Osteocyte (in vitro differentiated cells): ENCODE measurements around the gene TRIP12. TPM values are rescaled to one million over a fixed set of nuclear protein-coding genes. Genes with fewer than 3 reads are reported as not detected.

Experiments used
- DNase-seq: peaks from one replicate; pipeline ENCODE4 v3.0.0; 2021; ENCODE audit warnings: mixed read lengths; ENCODE audit not compliant: unreplicated experiment; ENCODE audit errors: extremely low spot score
- H3K27ac Mint-ChIP-seq: one replicate; pipeline ENCODE4 v1.8.0; 2021; ENCODE audit warnings: mild to moderate bottlenecking, mixed read lengths; ENCODE audit not compliant: unreplicated experiment
- H3K27me3 Mint-ChIP-seq: one replicate; pipeline ENCODE4 v1.8.0; 2021; ENCODE audit warnings: mixed read lengths; ENCODE audit not compliant: unreplicated experiment
- H3K36me3 Mint-ChIP-seq: one replicate; pipeline ENCODE4 v1.8.0; 2021; ENCODE audit warnings: mixed read lengths; ENCODE audit not compliant: unreplicated experiment
- H3K4me1 Mint-ChIP-seq: one replicate; pipeline ENCODE4 v1.8.0; 2021; ENCODE audit warnings: mixed read lengths; ENCODE audit not compliant: unreplicated experiment
- H3K4me3 Mint-ChIP-seq: one replicate; pipeline ENCODE4 v1.8.0; 2021; ENCODE audit warnings: mild to moderate bottlenecking, moderate library complexity, mixed read lengths; ENCODE audit not compliant: unreplicated experiment
- H3K9me3 Mint-ChIP-seq: one replicate; pipeline ENCODE4 v1.8.0; 2021; ENCODE audit warnings: mixed read lengths; ENCODE audit not compliant: unreplicated experiment
- total RNA-seq: library from RNA; stranded (reverse); gene quantifications from 2 replicates; pipeline ENCODE4 v1.2.1, GENCODE V29; 2021
- TF ChIP-seq, protein P1 (sequence below): fragments of 200-600 bp; sonication (generic); IDR thresholded peaks from 2 replicates; pipeline ENCODE4 v1.5.0; 2021; ENCODE audit warnings: antibody characterized with exemption, mild to moderate bottlenecking, moderate library complexity

Gene TRIP12
- total RNA-seq, 1 donor from 2014 or later: 272 TPM

DNA sequence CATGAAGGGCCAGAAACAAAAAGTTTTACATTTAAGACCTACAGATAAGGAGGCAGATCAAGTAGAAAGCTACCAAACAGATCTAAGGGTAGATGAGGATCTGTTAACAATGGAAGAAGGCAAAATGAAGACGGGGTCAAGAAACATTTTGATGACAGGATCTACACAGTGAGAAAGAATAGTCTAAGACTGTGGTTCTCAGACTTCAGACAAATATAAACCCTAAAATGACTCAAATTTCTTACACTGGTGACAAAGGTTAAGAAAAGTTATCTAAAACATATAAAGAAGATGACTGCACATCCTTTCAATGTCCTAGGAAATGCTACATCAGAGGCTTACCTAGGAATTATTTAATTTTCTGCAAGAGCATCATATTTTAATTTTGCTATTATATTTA lies 34.4 kb downstream of the TRIP12 start:
- Mint-ChIP-seq H3K36me3 (peaks cover 3% of the 10 kb centered on the region), H3K27ac (no peak overlapping the region), H3K4me3 (no peak overlapping the region), H3K9me3 (no peaks in the 10 kb centered on the region), H3K4me1 (peaks cover 16% of the 10 kb centered on the region), H3K27me3 (no peaks in the 10 kb centered on the region)
- DNase-seq: no peak
- TF ChIP-seq, protein P1, sequence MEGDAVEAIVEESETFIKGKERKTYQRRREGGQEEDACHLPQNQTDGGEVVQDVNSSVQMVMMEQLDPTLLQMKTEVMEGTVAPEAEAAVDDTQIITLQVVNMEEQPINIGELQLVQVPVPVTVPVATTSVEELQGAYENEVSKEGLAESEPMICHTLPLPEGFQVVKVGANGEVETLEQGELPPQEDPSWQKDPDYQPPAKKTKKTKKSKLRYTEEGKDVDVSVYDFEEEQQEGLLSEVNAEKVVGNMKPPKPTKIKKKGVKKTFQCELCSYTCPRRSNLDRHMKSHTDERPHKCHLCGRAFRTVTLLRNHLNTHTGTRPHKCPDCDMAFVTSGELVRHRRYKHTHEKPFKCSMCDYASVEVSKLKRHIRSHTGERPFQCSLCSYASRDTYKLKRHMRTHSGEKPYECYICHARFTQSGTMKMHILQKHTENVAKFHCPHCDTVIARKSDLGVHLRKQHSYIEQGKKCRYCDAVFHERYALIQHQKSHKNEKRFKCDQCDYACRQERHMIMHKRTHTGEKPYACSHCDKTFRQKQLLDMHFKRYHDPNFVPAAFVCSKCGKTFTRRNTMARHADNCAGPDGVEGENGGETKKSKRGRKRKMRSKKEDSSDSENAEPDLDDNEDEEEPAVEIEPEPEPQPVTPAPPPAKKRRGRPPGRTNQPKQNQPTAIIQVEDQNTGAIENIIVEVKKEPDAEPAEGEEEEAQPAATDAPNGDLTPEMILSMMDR: no peak

DNA sequence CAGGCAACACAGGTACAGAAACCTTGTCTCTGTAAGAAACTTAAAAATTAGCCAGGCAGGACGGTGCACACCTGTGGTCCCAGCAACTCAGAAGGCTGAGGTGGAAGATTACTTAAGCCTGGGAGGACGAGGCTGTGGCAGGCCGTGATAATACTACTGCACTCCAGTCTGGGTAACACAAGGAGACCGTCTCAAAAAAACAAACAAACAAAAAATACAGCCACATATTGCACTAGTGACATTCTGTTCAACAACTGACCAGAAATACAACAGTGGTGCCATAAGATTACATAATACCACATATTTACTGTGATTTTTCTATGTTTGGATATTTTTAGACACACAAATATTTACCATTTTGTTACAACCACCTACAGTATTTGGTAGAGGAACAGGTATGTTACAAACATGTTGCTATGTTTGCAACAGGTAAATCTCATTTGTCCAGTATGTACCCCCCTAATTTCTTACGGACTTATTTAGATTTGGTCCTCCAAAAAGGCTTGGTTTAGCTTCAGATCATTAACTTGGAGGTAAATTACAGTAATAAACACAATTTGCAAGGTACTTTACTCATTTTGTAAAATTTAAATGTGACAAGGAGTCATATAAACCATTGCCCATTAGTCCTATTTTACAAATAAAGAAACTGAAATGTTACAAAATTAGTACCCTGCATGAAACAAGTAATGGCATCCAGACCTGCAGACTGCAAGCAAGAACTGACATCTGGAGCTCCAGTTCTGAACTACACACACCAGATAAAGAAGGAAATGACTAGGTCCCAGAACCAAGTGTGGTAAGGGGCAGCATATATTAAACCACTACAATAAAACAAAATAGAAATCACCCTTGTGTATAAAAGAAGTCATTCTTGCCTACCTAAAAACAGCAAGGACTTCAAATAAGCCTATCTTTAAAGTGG lies 36.8 kb downstream of the TRIP12 start:
- no peaks in the 10 kb centered on the region for H3K27me3 Mint-ChIP-seq
- peaks cover 17% of the 10 kb centered on the region for H3K4me1 Mint-ChIP-seq
- H3K4me3 Mint-ChIP-seq: no peak overlapping the region
- DNase-seq: no peak
- TF ChIP-seq, protein P1: no peak
- H3K9me3 Mint-ChIP-seq: no peaks in the 10 kb centered on the region
- H3K27ac Mint-ChIP-seq: no peak overlapping the region
- H3K36me3 Mint-ChIP-seq: peaks cover 5% of the 10 kb centered on the region

DNA sequence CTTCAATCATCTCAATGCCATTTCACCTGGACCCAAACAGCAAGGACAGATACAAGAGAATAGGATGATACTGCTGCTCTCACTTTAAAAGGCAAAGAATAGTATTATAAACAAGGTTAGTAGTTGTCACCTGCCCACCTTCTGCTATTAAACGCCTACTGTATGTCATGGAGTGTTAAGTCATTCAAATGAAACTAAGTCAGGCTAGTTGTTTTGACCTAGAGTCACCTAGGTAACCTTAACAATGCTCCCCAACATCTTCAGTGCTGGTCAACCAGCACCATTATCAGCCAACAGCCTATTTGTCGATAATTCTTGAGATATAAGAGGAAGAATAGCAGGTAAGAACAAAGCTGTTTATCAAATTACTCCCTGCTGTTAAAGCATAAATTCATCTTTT lies 39.2 kb downstream of the TRIP12 start:
- DNase-seq: no peak
- Mint-ChIP-seq H3K27ac (no peak overlapping the region), H3K4me3 (no peak overlapping the region), H3K27me3 (no peaks in the 10 kb centered on the region), H3K4me1 (peaks cover 9% of the 10 kb centered on the region), H3K9me3 (no peaks in the 10 kb centered on the region), H3K36me3 (peaks cover 17% of the 10 kb centered on the region)
- TF ChIP-seq, protein P1: no peak

DNA sequence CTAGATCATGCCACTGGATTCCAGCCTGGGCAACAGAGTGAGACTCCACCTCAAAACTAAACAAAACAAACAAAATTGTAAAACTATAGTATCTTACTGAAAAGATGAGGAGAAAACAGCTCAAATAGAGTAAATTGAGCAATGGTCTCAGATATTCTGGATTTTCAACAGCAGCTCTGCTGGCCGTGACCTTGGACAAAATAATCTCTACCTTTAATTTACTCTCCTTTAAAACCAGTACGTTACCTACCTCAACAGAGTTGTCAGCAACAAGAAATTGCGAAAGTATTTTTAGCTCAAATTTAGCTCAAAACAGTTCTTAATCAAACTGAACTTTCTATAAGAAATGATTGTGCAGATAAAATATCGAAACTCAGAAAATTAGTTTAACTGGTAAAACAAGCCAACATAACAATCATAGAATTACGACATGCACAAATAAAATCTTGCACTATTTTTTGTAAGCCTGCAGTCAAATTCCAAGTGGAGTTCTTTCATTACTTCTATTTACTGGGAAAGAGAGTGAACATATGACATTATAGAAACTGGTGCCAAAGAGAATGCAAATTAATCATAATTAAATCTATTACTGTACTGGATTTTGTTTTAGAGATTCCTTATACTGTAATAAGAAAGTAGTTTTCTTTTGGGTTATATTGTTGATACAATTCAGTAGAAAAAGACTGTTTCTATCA lies 40.8 kb downstream of the TRIP12 start:
- Mint-ChIP-seq H3K4me3 (no peak overlapping the region), H3K4me1 (peaks cover 3% of the 10 kb centered on the region), H3K27me3 (no peaks in the 10 kb centered on the region), H3K27ac (no peak overlapping the region), H3K36me3 (peaks cover 20% of the 10 kb centered on the region), H3K9me3 (no peaks in the 10 kb centered on the region)
- no peak for DNase-seq
- TF ChIP-seq, protein P1: no peak
